HG02763 (cell line): ENCODE measurements around the gene C1orf74.
"Not testable (repeated sequence)": the region's sequence is repeated elsewhere in the genome, so short reads cannot be mapped to it uniquely, and the experiment has no call there.

Experiments used
- ATAC-seq: cut with Tn5 transposase; IDR thresholded peaks from one replicate; pipeline ENCODE4 v1.9.1; 2021; ENCODE audit warnings: mild to moderate bottlenecking, moderate library complexity; ENCODE audit not compliant: unreplicated experiment

Gene C1orf74

GRCh38 chr1:209805875-209806760, 21.8 kb upstream of the C1orf74 start, which contains the start of gene IRF6:
Gene IRF6 (minus strand): TSS chr1:209806142. CDS start chr1:209801413, 4,729 bp downstream.
- peak; percentile 78 for ATAC-seq

DNA sequence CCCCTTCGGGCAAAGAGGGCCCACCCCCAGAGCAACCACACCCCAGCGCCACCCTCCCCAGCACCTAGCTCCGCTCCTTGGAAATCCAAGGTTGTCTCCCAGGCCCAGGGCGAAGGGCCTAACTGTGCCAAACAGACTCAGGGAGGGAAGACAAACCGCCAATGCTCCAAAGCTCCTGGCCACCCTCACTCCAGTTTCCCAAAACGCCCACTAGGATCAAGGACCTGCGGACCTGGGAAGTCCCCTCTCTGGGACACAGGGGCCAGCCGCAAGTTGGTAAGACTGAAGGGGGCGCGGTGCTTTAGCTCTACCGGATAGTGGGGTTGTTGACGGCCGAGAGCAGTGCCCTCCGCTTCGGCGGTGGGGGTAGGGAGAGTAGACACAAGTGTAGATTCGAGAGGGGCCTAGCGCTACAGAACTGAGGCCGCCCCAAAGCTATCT, 21.0 kb upstream of the C1orf74 start:
- no peak for ATAC-seq

- no peak for ATAC-seq
Observed at GRCh38 chr1:209803568-209803967, 19.2 kb upstream of the C1orf74 start.

DNA sequence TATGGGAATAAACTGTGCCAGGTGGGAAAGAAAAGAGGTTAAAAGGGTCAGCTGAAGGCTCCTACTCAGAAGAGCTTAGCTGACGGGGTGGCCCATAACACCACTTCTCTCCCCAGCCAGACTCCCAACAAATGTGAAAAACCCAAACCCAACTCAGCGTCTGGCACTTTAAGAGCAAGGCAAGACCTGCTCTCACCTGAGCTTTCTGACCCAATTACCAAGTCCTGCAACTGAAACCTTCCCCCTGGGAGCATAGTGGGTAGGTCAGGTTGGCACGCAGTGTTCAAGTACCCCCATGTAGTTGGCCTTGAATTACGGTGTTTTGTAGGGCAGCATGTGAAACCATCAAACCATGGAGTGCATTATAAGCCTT, 18.4 kb upstream of the C1orf74 start:
- no peak for ATAC-seq

- ATAC-seq = no peak
Observed at GRCh38 chr1:209802117-209802779, 17.9 kb upstream of the C1orf74 start.

- ATAC-seq = no peak
Observed at GRCh38 chr1:209800984-209801834, 16.9 kb upstream of the C1orf74 start.

- no peak for ATAC-seq
Observed at GRCh38 chr1:209797978-209798639, 13.8 kb upstream of the C1orf74 start.

GRCh38 chr1:209793711-209794110, 9.4 kb upstream of the C1orf74 start:
- not testable (repeated sequence) for ATAC-seq

DNA sequence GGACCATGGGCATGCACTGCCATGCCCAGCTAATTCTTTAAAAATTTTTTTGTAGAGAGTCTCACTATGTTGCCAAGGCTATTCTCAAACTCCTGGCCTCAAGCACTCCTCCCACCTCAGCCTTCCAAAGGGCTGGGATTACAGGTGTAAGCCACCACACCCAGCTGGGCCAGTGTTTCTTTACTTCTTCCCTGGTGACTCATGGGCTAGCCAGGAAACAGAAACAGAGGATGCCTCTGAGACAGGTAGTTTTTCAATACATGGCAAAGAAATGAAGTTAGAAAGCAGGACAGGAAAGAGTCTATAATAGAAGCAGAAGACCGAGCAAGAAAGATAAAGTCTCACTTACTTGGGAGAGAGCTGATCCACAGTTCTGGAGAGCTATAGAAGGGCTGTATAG, 7.6 kb upstream of the C1orf74 start:
- ATAC-seq = no peak

DNA sequence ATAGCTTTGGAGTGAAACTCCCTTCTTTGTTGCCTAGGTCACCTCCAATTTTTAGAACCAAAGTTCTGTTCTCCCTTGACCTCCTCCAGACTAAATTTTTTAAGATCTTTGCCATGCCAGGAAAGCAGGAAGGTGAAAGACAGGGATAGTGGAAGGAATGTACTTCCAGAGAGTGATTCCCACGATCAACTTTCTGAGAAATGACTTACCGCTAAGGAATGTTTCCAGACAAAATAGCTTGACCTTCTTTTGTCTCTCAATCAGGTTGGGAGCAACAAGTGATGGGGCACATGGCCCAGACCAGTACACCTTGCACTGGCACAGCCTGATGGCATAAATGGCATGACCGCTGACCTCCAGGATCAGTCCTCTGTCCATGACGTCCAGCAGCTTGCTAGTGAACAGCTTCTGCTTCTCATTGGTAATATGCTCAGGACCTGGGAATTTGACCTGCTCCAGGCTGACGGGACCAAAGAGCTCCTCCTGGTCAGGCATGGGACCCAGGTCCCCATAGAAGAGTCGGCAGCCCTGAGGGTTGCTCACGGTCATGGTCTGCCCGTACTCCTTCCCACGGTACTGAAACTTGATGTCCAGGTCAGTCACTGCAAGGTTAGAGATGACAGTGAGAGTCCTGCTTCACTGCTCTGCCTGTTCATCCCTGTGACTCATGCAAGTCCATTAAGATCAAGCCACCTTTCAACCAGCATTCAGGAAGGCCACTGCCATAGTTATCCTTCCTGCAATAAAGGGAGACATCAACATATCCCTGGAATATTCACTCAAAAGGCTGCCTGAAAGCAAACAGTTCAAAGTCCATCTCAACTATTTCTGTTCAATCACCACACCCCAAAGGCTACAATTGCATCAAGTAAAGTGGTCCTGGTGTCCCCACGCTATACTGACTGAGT, 6.2 kb upstream of the C1orf74 start:
- ATAC-seq = no peak

DNA sequence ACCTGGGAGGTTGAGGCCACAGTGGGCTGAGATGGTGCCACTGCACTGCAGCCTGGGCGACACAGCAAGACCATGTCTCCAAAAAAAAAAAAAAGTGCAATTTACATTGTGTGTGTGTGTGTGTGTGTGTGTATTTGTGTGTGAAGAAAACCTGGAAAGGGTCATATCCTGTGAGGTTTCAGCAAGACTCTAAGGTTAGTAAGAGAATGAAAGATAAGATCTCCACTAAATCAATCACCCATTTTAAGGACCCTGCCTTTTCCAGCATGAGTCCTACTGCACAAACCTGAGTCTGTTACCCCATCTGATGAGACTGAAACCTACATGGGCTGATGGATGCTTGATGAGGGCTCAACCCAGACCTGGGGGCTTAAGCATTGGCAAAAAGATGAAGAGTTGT, 4.9 kb upstream of the C1orf74 start:
- no peak for ATAC-seq

- ATAC-seq = no peak
Observed at GRCh38 chr1:209787551-209787950, 3.2 kb upstream of the C1orf74 start.

GRCh38 chr1:209786146-209786545, 1.8 kb upstream of the C1orf74 start:
- ATAC-seq = no peak

GRCh38 chr1:209785592-209785991, 1.2 kb upstream of the C1orf74 start:
- no peak for ATAC-seq

- ATAC-seq = no peak
Observed at GRCh38 chr1:209783386-209783785, 973 bp downstream of the C1orf74 start.

DNA sequence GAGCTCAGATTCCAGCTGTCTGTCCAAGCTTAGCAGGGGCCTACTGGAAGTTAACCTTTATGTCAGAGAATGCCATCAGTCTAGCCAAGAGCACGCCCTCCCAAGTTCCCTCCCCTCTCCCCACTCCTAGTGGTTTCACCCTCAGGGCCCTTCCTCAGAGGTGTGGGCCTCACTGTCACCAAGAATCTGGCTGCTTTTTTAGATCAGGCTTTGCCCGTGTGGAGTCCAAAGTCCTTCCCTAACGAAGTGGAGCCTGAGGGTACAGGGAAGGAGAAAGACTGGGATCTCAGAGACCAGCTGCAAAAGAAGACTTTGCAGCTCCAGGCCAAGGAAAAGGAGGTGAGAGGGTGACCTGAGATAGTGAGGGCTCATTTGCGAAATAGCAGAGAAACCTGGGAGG, 4.1 kb downstream of the C1orf74 start:
- ATAC-seq = no peak

- no peak for ATAC-seq
Observed at GRCh38 chr1:209778102-209778501, 6.3 kb downstream of the C1orf74 start.

DNA sequence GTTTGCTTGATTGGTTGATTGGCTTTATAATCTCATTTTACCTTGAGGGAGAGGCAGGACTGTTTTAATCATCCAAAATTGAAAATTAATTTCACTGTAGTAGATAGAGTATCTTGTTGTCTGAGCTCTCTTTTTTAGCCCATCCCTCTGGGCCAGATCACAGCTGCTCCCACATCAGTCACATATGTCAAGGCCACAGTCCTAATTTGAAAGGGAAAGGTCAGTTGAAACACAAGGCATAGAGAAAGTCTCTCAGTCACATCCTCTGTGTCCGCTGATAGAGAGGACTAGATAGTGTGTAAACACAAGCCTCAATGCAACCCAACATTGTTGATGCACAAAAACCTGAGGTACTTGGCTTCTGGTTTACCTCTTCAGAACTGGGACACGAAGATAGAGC, 6.8 kb downstream of the C1orf74 start:
- ATAC-seq = no peak

DNA sequence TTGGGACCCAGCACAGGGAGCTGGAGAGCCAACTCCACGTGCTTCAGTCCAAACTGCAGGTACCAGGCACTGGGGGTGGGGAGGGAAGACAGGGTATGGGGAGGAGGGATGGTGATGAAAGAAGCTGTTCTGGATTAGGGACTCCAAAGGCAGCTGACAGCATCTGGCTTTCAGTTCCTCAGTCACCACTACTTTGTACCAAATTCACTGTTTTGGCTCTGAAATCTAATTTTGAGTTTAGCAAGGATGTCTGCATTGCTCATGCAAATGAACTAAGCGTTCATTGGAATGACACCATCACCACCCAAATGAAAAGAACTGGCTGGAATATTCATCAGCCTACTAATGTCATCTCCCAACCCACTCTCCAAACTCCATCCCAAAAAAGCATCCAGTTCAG, 8.7 kb downstream of the C1orf74 start:
- ATAC-seq = no peak

GRCh38 chr1:209774592-209774991, 9.8 kb downstream of the C1orf74 start:
- no peak for ATAC-seq
